NCI-H345 (cell line): ENCODE measurements around the gene TADA3.
"Not testable (repeated sequence)": the region's sequence is repeated elsewhere in the genome, so short reads cannot be mapped to it uniquely, and the experiment has no call there.

Experiments used
- DNase-seq: peaks from one replicate; lab custom pipeline; 2025; lab: John Stamatoyannopoulos, UW

TADA3 gene

DNA sequence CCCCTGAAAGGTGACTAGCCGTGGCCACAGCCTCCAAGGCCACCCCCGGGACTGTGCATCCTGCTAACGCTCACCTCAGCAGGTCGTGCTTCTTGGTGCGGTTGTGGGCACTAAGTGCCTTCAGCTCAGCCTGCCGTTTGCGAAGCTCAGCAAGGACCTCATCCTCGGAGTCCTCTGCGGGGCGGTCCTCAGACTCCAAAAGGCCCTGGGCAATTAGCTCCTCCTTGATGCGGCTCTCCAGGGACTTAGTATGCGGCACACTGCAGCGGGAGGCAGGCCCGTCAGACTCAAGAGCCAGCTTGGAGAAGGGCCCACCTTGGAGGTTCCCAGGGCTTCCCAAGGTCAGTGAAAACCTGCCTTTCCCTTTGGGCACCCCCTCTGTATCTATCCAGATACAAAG, 8.3 kb downstream of the TADA3 start:
- no peak for DNase-seq

DNA sequence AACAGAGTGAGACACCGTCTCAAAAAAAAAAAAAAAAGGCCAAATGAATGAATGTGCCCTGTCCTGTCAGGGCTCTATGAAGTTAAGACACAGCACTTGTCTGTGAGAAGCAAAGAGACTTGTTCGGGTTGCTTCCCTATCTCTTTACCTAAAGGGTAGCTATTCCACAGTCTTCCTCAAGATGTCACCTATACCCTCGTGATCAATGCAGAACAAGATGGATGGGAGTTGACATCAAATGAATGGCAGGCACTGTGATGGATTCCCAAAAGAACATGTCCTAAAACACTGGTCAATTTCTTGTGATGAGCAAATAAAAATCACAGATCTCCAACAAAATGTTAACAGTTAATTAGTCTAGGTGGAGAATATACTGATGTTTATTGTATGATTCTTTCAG, 9.5 kb downstream of the TADA3 start:
- no peak for DNase-seq

DNA sequence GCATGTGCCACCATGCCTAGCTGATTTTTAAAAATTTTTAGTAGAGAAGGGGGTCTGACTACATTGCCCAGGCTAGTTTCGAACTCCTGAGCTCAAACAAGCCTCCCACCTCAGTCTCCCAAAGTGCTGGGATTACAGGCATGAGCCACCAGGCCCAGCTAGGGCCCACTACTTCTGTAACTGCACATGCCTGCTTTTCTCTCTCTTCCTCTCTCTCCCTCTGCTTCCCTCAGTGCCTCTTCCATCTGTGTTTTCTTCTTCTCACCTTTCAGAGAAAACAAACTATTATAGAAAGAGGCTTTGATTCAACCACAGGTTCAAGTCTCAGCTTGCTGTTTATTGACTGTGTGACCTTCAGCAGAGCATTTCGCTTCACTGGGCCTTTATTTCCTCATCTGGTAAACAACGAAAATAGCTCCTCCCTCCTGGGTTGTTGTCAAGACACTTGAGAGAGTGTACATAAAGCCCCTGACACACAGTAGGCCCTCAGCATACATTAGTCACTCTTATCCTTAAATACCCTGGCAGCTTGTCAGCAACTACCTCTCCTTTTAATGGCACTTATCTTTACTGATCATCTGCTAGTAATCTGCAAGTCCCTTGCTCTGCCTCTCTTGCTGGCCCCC, 10.2 kb downstream of the TADA3 start:
- no peak for DNase-seq

DNA sequence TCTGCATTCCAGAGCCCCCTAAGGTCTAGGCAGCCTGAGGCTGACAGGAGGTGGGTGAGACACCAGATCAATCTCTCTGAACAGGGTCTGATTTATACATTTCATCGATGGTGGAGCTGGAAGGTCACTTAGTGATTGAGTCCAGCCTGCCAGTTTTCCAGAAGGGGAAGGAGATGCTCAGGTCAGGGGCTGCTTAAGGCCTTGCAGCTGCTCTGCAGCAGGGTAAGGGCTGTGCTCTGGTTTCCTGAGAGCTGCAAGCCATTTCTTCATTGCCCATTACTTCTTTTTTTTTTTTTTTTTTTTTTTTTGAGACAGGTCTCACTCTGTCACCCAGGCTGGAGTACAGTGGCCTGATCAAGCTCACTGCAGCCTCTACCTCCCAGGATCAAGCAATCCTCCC, 10.7 kb downstream of the TADA3 start:
- DNase-seq, result no peak

DNA sequence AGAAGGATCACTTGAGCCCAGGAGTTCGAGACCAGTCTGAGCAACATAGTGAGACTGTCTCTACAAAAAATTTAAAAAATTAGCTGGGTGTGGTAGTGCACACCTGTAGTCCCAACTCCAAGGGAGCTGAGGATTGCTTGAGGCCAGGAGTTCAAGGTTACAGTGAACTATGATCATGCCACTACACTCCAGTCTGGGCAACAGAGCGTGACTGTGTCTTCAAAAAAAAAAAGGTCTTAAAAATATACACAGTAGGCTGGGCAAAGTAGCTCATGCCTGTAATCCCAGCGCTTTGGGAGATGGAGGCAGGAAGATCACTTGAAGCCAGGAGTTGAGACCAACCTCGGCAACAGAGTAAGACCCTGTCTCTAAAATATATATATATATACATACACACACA, 11.4 kb downstream of the TADA3 start:
- DNase-seq, result no peak

DNA sequence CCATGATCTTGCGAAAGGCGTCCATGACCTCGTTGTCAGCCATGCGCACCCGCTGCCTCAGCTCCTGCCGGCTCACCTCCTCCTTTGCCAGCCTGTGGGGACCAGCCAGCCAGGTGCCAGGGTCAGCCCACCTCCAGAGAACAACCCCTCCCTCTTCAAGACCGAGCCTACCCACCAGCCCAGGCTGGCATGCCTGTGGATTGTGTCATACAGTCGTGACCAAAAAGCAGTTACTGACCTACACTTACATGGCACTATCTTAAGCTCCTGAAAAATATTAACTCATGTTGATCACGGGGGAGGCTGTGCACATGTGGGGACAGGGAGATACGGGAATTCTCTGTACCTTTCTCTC, 11.8 kb downstream of the TADA3 start:
- DNase-seq, result no peak

DNA sequence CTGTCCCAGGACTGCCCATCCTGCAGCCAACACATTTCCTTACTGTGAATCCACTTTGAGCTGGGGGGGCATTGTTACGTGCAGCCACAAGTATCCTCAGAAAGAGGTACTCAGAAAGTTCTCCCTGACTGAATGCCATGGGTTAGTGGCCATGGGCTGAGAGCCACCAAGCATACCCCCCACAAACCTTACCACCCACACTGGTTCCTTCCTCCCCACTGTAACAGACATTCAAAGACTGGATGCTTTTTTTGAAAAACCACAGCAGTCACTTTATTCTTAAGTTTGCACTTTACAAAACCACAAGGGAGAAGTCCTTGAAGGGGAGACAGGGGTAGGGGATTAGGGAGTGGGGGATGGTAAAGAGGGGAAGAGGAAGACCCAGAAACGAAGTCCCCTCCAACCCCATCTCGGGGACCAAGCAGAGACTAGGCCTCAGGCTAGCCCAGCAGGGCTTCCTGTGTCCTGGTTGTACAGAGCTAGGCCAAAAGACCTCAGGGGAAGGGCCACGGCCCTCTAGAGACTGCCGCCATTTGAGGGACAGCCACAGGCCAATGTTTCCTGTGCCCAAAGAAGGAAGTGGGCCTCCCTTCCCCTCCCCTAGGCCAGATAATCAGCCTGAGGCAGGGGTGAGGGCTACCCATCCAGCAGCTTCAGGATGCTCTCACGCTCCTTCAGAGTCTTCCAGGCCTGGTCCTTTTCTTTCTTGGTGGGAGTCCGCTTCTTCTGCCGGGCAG, 12.4 kb downstream of the TADA3 start:
- no peak for DNase-seq

DNA sequence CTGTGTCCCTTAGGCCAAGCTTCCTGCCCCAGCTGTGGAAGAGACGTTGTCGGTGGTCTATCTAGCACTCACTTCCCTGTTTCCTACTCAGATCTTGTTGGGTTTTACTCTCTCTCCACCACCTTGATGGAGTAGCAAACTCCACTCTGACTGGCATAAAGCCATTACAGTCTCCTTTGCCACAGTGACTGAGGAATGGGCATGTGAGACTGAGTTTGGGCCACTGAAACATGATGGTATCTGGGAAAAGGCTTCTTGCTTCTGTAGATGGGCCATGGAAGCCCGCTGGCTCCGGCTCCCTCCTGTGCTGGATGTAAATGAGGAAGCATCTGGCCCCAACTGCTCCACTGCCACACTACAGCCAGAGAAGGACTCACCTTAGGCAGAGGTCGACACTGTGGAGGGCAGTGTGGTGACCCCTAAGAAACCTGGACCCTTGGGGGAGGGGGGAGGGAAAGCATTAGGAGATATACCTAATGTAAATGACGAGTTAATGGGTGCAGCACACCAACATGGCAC, 13.1 kb downstream of the TADA3 start:
- no peak for DNase-seq

DNA sequence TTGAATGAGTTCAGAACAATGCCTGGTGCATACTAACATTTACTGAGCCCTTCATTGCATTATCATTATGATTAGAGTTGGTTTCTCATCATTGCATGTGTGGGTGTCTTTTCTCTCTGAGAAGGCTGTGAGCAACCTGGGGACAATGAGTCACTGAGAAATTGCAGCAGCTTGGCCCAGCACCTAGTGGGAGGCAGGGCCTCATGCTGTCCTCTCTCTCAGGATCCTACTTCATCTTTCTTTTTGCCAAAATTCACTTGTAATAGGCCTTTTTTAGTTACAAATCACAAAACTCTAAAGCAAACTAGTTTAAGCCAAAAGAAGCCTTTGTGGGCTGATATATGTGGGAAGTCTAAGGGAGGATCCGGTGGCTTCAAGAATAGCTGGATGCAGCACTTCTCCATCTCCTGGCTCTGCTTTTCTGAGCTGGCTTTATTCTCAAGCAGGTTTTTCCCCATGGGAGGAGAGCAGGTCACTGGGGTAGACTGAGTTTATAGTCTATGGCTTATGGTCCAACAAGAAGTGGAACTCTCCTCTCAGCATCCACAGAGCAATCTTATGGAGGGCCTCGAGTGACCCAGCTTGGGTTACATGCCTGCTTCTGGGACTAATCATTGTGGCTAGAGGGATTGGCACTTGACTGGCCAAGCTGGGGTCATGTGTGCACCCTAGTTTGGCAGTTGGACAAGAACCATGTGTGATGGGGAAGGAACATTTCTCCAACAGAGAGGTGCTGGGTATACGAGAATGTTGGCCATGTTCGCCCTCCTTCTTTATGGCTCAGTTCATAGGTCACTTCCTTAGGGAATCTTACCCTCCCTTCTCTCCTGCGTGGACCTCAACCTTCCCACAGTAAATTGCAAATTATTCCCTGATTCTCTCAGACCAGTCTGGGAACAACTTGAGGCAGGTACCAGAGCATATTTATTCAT, 13.9 kb downstream of the TADA3 start:
- no peak for DNase-seq

DNA sequence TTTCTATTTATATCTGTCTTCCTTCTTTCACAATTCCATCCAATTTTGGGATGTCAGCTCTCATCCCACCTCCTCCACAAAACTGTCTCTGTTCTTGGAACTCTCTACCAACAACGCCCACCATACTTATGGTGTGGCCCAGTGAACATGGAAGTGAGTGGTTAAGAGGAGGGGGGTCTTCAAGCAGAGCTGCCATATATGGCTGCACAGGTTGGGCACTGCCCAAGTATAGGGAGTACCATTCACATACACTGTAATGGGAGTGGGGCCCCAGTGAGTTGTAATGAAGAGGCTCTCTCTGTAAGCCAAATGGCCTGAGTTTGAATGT, 14.6 kb downstream of the TADA3 start:
- DNase-seq, result no peak

DNA sequence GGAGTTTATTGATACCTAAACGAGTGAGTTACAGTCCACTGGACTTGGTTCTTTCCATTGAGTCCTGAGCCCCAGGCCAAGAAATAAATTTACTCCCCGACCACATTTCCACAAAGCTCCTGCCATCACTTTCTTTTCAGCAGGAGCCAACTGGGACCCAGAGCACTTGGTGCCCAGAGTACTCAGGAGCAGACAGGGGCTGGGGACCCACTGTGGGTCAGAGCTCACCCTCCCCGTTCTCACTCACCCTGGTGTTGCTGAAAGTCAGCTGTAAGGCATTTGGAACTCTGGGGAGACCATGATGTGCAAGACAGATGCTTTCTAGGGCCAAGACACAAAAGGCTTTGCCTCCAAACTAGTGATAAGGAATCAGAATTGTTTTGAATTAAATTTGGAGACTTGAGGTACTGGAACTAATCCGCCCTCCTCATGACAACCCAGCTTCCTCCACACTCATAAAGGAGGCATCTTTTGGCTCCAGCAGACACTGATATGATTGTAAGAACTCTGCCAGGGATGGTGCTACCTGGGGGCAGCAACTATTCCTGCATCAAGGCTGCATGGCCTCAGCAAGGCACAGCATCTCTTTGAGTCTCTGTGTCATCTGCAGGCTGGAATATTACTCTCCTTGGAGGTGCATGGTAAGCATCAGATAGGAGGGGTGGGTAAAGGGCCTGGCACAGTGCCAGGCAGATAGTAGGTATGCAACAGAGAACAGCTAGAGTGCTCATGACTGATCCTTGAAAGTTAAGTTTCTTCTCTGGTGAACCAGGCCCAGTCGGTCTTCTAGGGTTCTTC, 15.2 kb downstream of the TADA3 start:
- DNase-seq, result no peak

DNA sequence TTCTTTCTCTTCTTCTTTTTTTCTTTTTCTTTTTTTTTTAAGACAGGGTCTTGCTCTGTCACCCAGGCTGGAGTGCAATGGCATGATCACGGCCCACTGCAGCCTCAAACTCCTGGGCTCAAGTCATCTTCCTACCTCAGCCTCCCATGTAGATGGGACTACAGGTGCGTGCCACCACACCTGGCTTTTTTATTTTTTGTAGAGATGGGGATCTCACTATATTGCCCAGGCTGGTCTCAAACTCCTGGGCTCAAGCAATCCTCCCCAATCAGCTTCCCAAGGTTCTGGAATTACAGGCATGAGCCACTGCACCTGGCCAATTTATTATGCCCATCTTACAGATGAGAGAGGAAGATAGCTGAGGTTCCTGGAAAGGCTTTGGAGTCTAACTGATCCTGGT, 21.3 kb downstream of the TADA3 start:
- not testable (repeated sequence) for DNase-seq

DNA sequence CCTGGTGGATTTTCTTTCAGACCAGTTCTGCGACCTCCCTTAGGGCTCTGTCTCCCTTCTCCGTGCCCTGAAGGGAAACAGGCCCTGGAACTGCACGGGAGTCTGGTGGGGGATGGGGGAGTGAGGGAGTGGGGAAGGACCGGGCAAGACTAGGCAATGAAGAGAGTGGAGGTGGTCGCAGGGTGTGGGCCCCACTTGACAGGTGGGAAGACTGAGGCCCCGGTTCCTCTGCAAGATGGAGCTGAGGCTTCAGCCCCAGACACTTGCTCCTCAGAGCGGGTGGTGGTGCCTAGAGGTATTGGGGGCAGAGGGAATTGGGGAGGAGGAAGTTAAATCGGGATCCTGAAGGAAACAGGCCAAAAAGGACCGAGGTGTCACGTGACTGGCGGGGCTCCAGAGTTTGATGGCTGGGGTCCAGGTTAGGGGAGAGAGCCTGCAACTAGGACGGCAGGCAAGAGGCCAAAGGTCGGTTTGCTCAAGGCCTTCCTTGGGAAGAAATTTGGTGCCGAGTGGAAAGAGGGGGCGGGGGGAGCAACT, 21.9 kb downstream of the TADA3 start:
- DNase-seq, result no peak

DNA sequence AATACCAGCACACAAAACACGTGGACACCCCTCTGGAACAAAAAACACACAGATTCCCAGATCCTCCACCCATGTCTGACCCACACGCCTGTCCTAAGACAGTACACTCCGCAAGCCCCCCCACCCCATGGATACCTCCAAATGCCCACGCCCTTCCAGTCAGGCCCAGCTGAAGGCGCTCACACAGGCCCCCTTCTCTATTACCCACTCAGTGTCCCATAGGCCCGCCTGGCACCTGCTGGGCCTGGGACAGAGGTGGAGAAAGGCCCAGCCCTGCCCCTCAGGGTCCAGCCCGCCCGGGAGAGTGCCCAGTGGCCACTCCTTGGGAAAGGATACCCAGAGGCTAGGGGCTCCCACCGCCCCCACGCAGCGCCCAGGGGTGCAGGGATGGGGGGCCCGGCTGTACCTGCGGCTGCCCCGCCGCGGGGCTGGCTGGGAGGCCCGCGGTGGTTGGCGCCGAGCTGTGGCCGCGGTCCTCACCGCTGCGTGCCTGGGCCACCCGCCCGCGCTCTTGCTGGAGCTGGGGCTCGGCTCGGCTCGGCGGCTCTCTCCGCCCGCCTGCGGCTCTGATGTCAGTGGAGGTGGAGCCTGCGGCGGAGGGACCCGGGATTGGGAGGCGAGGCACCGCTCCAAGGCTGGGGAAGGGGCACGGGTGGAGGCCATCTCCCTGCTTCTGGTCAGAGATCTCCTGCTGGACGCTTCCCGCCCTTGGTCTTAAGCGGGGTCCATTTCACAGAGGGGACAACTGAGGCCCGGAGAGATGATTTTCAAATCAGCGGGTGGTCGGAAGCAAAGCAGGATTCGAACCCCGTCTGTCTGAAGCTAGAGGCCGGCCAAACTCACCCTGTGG, 22.6 kb downstream of the TADA3 start, which contains the start of gene CAMK1:
Gene CAMK1 (minus strand): TSS at position 522 of the 850 bp plus-strand sequence. CDS start 2,198 bp downstream, outside the sequence.
- peak; percentile 2 for DNase-seq

DNA sequence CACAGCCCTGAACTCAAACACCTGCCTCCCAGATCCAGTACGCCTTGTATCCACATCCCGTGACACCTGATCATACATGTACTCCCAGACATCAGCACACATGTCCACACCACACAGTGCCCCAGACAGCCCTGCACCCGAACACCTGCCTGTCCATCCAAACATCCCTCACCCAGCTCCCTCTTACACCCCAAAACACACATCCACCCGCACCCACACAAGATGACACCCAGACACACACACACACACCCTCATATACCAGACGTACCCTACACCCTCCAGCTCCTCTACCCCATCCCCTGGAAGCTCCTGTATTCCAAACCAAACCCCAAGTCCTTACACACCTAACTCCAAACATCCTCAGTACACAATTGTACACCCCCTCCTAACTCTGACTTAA, 23.3 kb downstream of the TADA3 start:
- no peak for DNase-seq

DNA sequence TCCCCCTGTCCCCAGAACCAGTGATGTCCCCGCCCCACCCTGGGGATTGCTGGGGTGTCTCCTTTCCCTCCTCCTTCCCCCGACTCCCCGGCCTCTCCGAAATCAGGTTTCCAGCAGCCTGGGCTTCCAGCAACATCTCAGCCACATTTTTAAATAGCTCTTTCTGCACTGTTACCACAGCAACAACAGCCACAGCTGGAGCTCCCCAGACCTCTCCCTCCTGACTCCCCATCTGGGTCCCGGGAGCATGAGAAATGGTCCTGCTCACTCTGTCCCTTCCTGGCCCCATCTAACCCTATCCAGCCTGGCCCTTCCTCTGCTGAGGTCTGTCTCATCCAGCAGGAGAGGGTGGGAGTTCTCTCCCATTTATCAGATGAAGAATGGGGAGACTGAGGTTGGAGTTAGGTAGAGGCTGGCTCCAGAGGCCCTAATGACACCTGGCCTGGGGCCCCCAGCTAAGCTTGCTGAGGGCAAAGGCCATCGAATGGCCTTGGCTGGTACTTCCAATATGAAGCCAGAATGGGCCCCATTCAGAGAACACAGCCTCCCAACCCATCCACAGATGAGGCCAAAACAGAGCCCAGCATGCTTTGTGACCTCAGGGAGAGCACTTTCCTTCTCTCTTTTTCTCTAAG, 24.0 kb downstream of the TADA3 start:
- DNase-seq, result no peak

DNA sequence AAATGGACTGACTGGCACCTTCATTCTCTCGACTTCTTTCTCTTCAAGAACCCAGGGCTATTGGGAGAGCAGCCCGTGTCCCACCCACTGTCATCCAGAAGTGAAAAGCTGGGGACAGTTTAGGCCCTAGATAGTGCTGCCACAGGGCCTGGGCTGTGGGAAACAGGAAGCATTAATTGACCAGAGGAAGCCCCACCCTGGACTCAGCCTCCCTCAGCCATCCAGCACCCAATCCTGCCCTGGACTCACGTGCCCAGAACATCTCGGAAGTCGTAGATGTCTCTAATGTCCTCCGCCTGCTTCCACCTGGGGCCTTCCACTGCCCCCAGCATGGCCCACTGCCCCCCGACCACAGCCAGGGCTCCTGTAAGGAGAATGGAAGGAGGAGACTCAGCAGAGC, 24.9 kb downstream of the TADA3 start:
- no peak for DNase-seq

DNA sequence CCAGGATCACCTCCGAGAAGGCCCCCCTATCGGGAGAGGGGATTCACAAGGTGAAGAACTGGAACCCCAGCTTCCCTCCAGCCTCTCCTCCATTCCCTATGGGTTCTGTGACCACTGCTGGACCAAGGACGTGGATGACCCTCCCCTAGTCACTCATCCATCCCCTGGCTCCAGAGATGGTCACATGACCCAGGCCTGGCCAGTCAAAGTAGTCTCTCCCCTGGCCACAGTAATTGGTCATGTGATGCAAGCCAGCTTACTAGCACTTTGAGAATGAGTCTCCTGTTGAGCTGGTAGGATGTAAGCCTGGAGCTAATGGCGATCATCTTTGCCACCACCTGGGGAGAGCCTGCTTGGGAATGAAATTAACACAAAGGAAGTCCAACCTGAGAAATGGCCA, 26.4 kb downstream of the TADA3 start:
- DNase-seq, result no peak

DNA sequence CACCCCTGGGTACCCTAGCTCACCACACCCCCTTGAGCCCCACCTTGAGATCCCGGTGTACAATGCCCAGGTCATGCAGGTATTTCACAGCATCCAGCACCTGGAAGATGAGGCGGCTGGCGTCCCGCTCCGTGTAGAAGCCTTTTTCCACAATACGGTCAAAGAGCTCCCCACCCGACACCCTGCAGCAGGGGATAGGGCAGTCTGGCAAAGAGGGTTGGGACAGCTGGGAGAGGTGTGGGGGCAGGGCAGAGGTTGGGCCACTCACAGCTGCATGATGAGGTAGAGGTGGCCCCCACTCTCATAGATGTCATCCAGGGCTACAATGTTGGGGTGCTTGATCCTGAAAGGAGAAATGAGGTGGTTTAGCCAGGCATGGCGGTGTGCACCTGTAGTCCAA, 29.4 kb downstream of the TADA3 start:
- DNase-seq, result no peak

DNA sequence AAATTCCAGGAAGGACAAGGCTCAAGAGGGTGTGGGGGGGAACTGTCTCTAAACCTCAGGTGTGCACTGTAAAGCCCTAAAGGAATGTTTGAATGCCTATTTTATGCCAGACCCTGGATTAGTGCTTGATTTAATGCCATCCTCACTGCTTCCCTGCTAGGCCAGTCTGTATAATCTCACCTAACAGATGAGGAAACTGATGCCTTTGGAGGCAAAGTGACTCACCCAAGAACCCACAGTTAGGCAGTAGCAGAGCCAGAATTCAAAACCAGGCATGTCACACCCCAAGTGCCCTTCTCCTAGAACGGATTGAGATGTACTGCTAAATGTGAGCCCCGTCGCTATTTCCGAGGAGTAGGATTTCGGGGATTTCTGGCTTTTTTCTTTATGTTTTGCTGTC, 30.4 kb downstream of the TADA3 start:
- DNase-seq, result no peak
